Measurements from ENCODE around the gene CHST13.

DNA sequence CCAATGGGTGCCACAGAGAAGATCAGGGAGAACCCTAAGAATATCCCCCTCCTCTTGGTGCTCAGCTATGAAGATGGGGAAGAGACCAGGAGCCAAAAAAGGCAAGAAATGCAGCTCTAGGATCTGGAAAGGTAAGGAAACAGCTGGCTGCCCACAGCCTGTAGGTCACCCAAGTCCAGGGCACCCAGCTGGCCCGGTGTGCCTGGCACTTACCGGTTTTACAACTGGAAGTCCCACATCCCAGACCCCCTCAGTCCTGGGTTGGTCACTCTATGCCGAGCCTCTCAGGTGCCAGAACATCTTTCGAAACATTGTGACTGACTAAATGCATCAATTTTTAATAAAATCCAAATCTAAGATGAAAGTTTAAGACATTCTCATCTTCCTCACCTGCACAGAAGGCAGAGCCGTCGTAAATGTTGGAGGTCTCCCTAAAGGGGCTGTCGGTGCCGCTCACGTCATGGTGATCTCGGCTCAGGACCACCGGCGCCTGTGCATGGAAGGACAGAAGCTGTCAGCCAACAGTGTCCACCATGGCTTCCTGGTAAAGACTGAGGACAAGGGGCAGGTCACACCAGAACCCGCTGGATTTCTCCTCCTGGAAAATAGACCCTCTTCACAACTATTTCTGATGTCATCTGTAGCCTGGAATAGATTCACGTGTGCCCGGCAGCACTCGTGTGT, 34.9 kb upstream of the CHST13 start:
- TF ChIP-seq, protein P1, sequence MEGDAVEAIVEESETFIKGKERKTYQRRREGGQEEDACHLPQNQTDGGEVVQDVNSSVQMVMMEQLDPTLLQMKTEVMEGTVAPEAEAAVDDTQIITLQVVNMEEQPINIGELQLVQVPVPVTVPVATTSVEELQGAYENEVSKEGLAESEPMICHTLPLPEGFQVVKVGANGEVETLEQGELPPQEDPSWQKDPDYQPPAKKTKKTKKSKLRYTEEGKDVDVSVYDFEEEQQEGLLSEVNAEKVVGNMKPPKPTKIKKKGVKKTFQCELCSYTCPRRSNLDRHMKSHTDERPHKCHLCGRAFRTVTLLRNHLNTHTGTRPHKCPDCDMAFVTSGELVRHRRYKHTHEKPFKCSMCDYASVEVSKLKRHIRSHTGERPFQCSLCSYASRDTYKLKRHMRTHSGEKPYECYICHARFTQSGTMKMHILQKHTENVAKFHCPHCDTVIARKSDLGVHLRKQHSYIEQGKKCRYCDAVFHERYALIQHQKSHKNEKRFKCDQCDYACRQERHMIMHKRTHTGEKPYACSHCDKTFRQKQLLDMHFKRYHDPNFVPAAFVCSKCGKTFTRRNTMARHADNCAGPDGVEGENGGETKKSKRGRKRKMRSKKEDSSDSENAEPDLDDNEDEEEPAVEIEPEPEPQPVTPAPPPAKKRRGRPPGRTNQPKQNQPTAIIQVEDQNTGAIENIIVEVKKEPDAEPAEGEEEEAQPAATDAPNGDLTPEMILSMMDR (IDR thresholded peaks at IDR 0.05): no peak
- no peak for TF ChIP-seq POLR2A (IDR thresholded peaks at IDR 0.05)

All from adrenal gland (tissue), 5 donors.